GM21390 (cell line): Measurements from ENCODE around the gene EVL.
"Not testable (repeated sequence)": the region's sequence is repeated elsewhere in the genome, so short reads cannot be mapped to it uniquely, and the experiment has no call there.

Experiments used
- ATAC-seq: cut with Tn5 transposase; IDR thresholded peaks from one replicate; pipeline ENCODE4 v1.9.1; 2021; ENCODE audit not compliant: unreplicated experiment

Gene EVL

GRCh38 chr14:100157548-100158232 lies 92.5 kb downstream of the EVL start:
- ATAC-seq, result not testable (repeated sequence)

- no peak for ATAC-seq
Measured at GRCh38 chr14:100158566-100159093, 93.4 kb downstream of the EVL start.

- peak; percentile 57 for ATAC-seq
Measured at GRCh38 chr14:100159094-100159864, 94.1 kb downstream of the EVL start, which contains the start of gene DEGS2. TSS of gene DEGS2 (minus strand) at chr14:100159645. CDS start at chr14:100159587, 58 bp downstream.

GRCh38 chr14:100159865-100160533 lies 94.8 kb downstream of the EVL start:
- ATAC-seq, result peak; percentile 17

- ATAC-seq, result no peak
Measured at GRCh38 chr14:100160534-100160916, 95.3 kb downstream of the EVL start.

- no peak for ATAC-seq
Measured at GRCh38 chr14:100165376-100165775, 100.2 kb downstream of the EVL start.

- ATAC-seq, result no peak
Measured at GRCh38 chr14:100165831-100166440, 100.7 kb downstream of the EVL start.

GRCh38 chr14:100168506-100168905 lies 103.3 kb downstream of the EVL start:
- no peak for ATAC-seq

GRCh38 chr14:100170880-100171279 lies 105.7 kb downstream of the EVL start:
- no peak for ATAC-seq

- ATAC-seq, result no peak
Measured at GRCh38 chr14:100172811-100173210, 107.6 kb downstream of the EVL start.

GRCh38 chr14:100173353-100173752 lies 108.1 kb downstream of the EVL start:
- ATAC-seq, result no peak

GRCh38 chr14:100176811-100177327 lies 111.6 kb downstream of the EVL start:
- ATAC-seq, result no peak

GRCh38 chr14:100178691-100179090 lies 113.5 kb downstream of the EVL start:
- ATAC-seq, result no peak

GRCh38 chr14:100180671-100181070 lies 115.4 kb downstream of the EVL start:
- not testable (repeated sequence) for ATAC-seq

- not testable (repeated sequence) for ATAC-seq
Measured at GRCh38 chr14:100181876-100182551, 116.8 kb downstream of the EVL start.

GRCh38 chr14:100187247-100187833 lies 122.1 kb downstream of the EVL start:
- ATAC-seq, result no peak

GRCh38 chr14:100188392-100189030 lies 123.3 kb downstream of the EVL start:
- ATAC-seq, result no peak

- no peak for ATAC-seq
Measured at GRCh38 chr14:100190126-100190525, 124.9 kb downstream of the EVL start.

GRCh38 chr14:100191584-100192249 lies 126.5 kb downstream of the EVL start:
- ATAC-seq, result no peak
